Measurements from ENCODE around the gene PXDN.

The PXDN gene

GRCh38 chr2:1650085-1650872 lies 94.0 kb downstream of the PXDN start:
- H3K4me2 ChIP-seq: no peak overlapping the region
- H4K20me1 ChIP-seq (ENCODE audit: insufficient read depth): no peaks in the 10 kb centered on the region
- H2AFZ ChIP-seq (ENCODE audit: low read depth): no peak overlapping the region
- no peak overlapping the region for H3K4me3 ChIP-seq (IDR thresholded peaks at IDR 0.05; ENCODE audit: insufficient read depth, low read depth, low read length)
- H3K27ac ChIP-seq: no peak overlapping the region
- H3K9ac ChIP-seq: no peak overlapping the region
- no peaks in the 10 kb centered on the region for H3K36me3 ChIP-seq (ENCODE audit: insufficient read depth)
- H3K27me3 ChIP-seq (ENCODE audit: insufficient read depth, low read depth): no peaks in the 10 kb centered on the region
- H3K4me1 ChIP-seq (ENCODE audit: low read depth, poor library complexity, severe bottlenecking): no peaks in the 10 kb centered on the region
- no peak for TF ChIP-seq CTCF (conservative IDR thresholded peaks at IDR 0.05; ENCODE audit: low read depth, low read length)
- no peaks in the 10 kb centered on the region for H3K79me2 ChIP-seq (ENCODE audit: insufficient read depth, low read depth)

GRCh38 chr2:1649103-1650084 lies 94.9 kb downstream of the PXDN start:
- Histone ChIP-seq H2AFZ (ENCODE audit: low read depth) (no peak overlapping the region), H3K27me3 (ENCODE audit: insufficient read depth, low read depth) (no peaks in the 10 kb centered on the region), H3K4me2 (no peak overlapping the region), H4K20me1 (ENCODE audit: insufficient read depth) (no peaks in the 10 kb centered on the region), H3K9ac (no peak overlapping the region), H3K4me3 (IDR thresholded peaks at IDR 0.05; ENCODE audit: insufficient read depth, low read depth, low read length) (no peak overlapping the region), H3K4me1 (ENCODE audit: low read depth, poor library complexity, severe bottlenecking) (no peaks in the 10 kb centered on the region), H3K36me3 (ENCODE audit: insufficient read depth) (no peaks in the 10 kb centered on the region), H3K27ac (no peak overlapping the region), H3K79me2 (ENCODE audit: insufficient read depth, low read depth) (no peaks in the 10 kb centered on the region)
- TF ChIP-seq CTCF (conservative IDR thresholded peaks at IDR 0.05; ENCODE audit: low read depth, low read length): no peak

- Histone ChIP-seq H3K36me3 (ENCODE audit: insufficient read depth) (no peaks in the 10 kb centered on the region), H3K27ac (no peak overlapping the region), H3K79me2 (ENCODE audit: insufficient read depth, low read depth) (no peaks in the 10 kb centered on the region), H3K27me3 (ENCODE audit: insufficient read depth, low read depth) (no peaks in the 10 kb centered on the region), H3K4me2 (no peak overlapping the region), H4K20me1 (ENCODE audit: insufficient read depth) (no peaks in the 10 kb centered on the region), H3K9ac (no peak overlapping the region), H2AFZ (ENCODE audit: low read depth) (no peak overlapping the region), H3K4me3 (IDR thresholded peaks at IDR 0.05; ENCODE audit: insufficient read depth, low read depth, low read length) (no peak overlapping the region), H3K4me1 (ENCODE audit: low read depth, poor library complexity, severe bottlenecking) (no peaks in the 10 kb centered on the region)
- TF ChIP-seq CTCF (conservative IDR thresholded peaks at IDR 0.05; ENCODE audit: low read depth, low read length): no peak
Observed at GRCh38 chr2:1648241-1649102, 95.8 kb downstream of the PXDN start.
